CD14-positive monocyte (primary cell): ENCODE measurements around the gene MCF2. TPM values are rescaled to one million over a fixed set of nuclear protein-coding genes. Genes with fewer than 3 reads are reported as not detected.

ENCODE experiments used
- DNase-seq, 3 donors: peaks; one replicate each; pipeline ENCODE4 v3.0.0-alpha.2; 2011 to 2022
- H2AFZ ChIP-seq: 2 replicates; pipeline ENCODE4 v1.6.0; 2012; ENCODE audit warnings: mild to moderate bottlenecking, low read depth, low read length, inconsistent platforms; ENCODE audit not compliant: insufficient read depth, poor library complexity, severe bottlenecking
- H3K27ac ChIP-seq, 2 donors: 1 replicate in 1 of 2; 2 replicates in 1 of 2; pipeline ENCODE4 v1.5.1; 2012 to 2013; ENCODE audit warnings: low read length in 2 of 2, control low read depth in 1 of 2, inconsistent platforms in 1 of 2, low read depth in 1 of 2, mild to moderate bottlenecking in 1 of 2
- H3K27me3 ChIP-seq, 2 donors: one replicate each; pipeline versions ENCODE4 v1.6.0 to v1.6.1; 2011 to 2013; ENCODE audit warnings: low read length in 2 of 2; ENCODE audit not compliant: control insufficient read depth in 2 of 2, insufficient read depth in 2 of 2
- H3K36me3 ChIP-seq, 2 donors: replicated peaks in 1 of 2; 1 replicate in 1 of 2; 2 replicates in 1 of 2; pipeline versions ENCODE4 v1.5.1 to v1.6.1; 2012 to 2013; ENCODE audit warnings: low read length in 2 of 2, control low read depth in 1 of 2, inconsistent platforms in 1 of 2, mild to moderate bottlenecking in 1 of 2; ENCODE audit not compliant: insufficient read depth in 2 of 2, control insufficient read depth in 1 of 2
- H3K4me1 ChIP-seq, 2 donors: 1 replicate in 1 of 2; 2 replicates in 1 of 2; pipeline versions ENCODE4 v1.5.1 to v1.6.1; 2012 to 2013; ENCODE audit warnings: low read length in 2 of 2, control low read depth in 1 of 2, inconsistent platforms in 1 of 2, mild to moderate bottlenecking in 1 of 2, moderate library complexity in 1 of 2; ENCODE audit not compliant: insufficient read depth in 2 of 2, control insufficient read depth in 1 of 2
- H3K4me2 ChIP-seq: replicated peaks from 2 replicates; pipeline ENCODE3; 2012; ENCODE audit warnings: low read length, moderate library complexity, mild to moderate bottlenecking; ENCODE audit not compliant: poor library complexity, severe bottlenecking; ENCODE audit errors: extremely low read depth
- H3K4me3 ChIP-seq, 3 experiments: fragments of 200-600 bp in 1 of 3; sonication (generic) in 1 of 3; replicated peaks in 1 of 3; 1 replicate in 2 of 3; 2 replicates in 1 of 3; pipeline ENCODE4 v1.5.1; 2011 to 2013; ENCODE audit warnings: low read length in 3 of 3, mild to moderate bottlenecking in 3 of 3, control low read depth in 2 of 3, low read depth in 2 of 3, inconsistent platforms in 1 of 3, moderate library complexity in 1 of 3
- H3K79me2 ChIP-seq: 2 replicates; pipeline ENCODE4 v1.6.0; 2012; ENCODE audit warnings: mild to moderate bottlenecking, control low read depth, inconsistent platforms, low read length, moderate library complexity; ENCODE audit not compliant: insufficient read depth
- H3K9ac ChIP-seq: 2 replicates; pipeline ENCODE4 v1.6.0; 2017; ENCODE audit warnings: low read length, mild to moderate bottlenecking; ENCODE audit not compliant: insufficient read depth, poor library complexity, severe bottlenecking
- H3K9me3 ChIP-seq, 2 donors: replicated peaks in 1 of 2; 1 replicate in 1 of 2; 2 replicates in 1 of 2; pipeline versions ENCODE4 v1.5.1 to v1.6.1; 2012 to 2013; ENCODE audit warnings: low read length in 2 of 2, control low read depth in 1 of 2; ENCODE audit not compliant: control insufficient read depth in 1 of 2, insufficient read depth in 1 of 2
- H4K20me1 ChIP-seq: 2 replicates; pipeline ENCODE4 v1.6.0; 2012; ENCODE audit warnings: mild to moderate bottlenecking, low read length, control low read depth, moderate library complexity; ENCODE audit not compliant: insufficient read depth
- H3K27ac Mint-ChIP-seq, 7 donors: one replicate each; pipeline ENCODE4 v1.8.0; 2020; ENCODE audit warnings: mild to moderate bottlenecking in 7 of 7, mixed read lengths in 7 of 7, moderate library complexity in 6 of 7, inconsistent platforms in 2 of 7
- H3K27me3 Mint-ChIP-seq, 3 donors: one replicate each; pipeline ENCODE4 v1.8.0; 2021 to 2022; ENCODE audit warnings: low read depth in 3 of 3, mild to moderate bottlenecking in 3 of 3, mixed read lengths in 3 of 3, moderate library complexity in 3 of 3, inconsistent platforms in 1 of 3
- H3K36me3 Mint-ChIP-seq, 2 donors: one replicate each; pipeline ENCODE4 v1.8.0; 2020; ENCODE audit warnings: mixed read lengths in 2 of 2, inconsistent platforms in 1 of 2, mild to moderate bottlenecking in 1 of 2
- H3K4me1 Mint-ChIP-seq: one replicate; pipeline ENCODE4 v1.8.0; 2020; ENCODE audit warnings: mild to moderate bottlenecking, mixed read lengths
- H3K4me3 Mint-ChIP-seq, 2 donors: one replicate each; pipeline ENCODE4 v1.8.0; 2020; ENCODE audit warnings: mild to moderate bottlenecking in 2 of 2, mixed read lengths in 2 of 2, moderate library complexity in 1 of 2
- H3K9me3 Mint-ChIP-seq, 7 donors: one replicate each; pipeline ENCODE4 v1.8.0; 2020 to 2022; ENCODE audit warnings: mixed read lengths in 7 of 7, mild to moderate bottlenecking in 6 of 7, moderate library complexity in 6 of 7, inconsistent platforms in 2 of 7
- WGBS: methylation state at CpG from one replicate; pipeline ENCODE4 v1.1.5; 2013; ENCODE audit warnings: missing lambda C conversion rate; ENCODE audit not compliant: insufficient coverage; 5-methylcytosine and 5-hydroxymethylcytosine counted together
- intact Hi-C, 2 donors: fragments of 100-400 bp; cut with micrococcal nuclease; formaldehyde crosslinking; loops; one replicate each; pipeline versions ENCODE4 v1.15.0 to v1.15.1; 2023
- polyA plus RNA-seq, 3 donors: library from polyadenylated mRNA; depleted of rRNA in 1 of 3; unstranded in 2 of 3; stranded (reverse) in 1 of 3; fragments of 300-500 nt in 2 of 3; fragments of >200 nt in 1 of 3; fragmentation: Illumina TruSeq in 2 of 3; gene quantifications; 1 replicate in 2 of 3; 2 replicates in 1 of 3; pipeline ENCODE4 v1.2.3, GENCODE V29; 2012 to 2021
- TF ChIP-seq, protein P1 (sequence below): fragments of 200-600 bp; IDR thresholded peaks from one replicate; pipeline ENCODE4 v1.8.0; 2022; ENCODE audit warnings: antibody characterized with exemption, mild to moderate bottlenecking

The MCF2 gene
- polyA plus RNA-seq, 3 donors, result 0.40 TPM; not detected in 2

DNA sequence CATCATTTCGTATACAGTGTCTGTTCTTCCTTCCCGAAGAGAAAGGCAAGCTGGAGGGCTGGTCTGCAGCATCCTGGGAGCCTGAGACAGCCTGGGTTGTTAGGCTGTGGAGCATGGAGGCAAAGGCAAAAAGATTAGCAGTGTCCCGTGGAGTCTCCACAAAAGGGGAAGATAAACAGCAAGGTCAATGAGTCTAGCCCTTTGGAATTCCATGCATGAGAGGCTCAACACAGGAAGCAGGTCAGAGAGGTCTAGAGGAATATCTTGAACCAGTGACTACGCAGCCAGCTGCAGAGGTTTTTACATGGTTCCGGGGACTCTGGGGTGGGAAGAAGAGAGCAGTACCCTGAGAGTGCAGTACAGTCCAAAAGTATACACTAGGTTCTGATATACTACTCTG is 12.2 kb upstream of the MCF2 start:
- Mint-ChIP-seq H3K4me1 (peaks cover 4% of the 10 kb centered on the region), H3K27me3 (peaks cover 0 to 2% (median 0%) of the 10 kb centered on the region in 3 donors), H3K9me3 (peaks cover 0 to 2% (median 0%) of the 10 kb centered on the region in 7 donors), H3K36me3 (peaks cover 0 to 5% of the 10 kb centered on the region in 2 donors), H3K27ac (no peak overlapping the region), H3K4me3 (no peak overlapping the region)
- H2AFZ ChIP-seq, result no peak overlapping the region
- no peak overlapping the region for H3K9ac ChIP-seq
- no peak for DNase-seq
- intact Hi-C loops, result no loop called here
- no peaks in the 10 kb centered on the region for H3K36me3 ChIP-seq
- no peaks in the 10 kb centered on the region for H4K20me1 ChIP-seq
- no peak overlapping the region for H3K4me2 ChIP-seq
- H3K79me2 ChIP-seq, result no peaks in the 10 kb centered on the region
- no peak overlapping the region for H3K4me3 ChIP-seq
- no peaks in the 10 kb centered on the region for H3K9me3 ChIP-seq
- TF ChIP-seq, protein P1, sequence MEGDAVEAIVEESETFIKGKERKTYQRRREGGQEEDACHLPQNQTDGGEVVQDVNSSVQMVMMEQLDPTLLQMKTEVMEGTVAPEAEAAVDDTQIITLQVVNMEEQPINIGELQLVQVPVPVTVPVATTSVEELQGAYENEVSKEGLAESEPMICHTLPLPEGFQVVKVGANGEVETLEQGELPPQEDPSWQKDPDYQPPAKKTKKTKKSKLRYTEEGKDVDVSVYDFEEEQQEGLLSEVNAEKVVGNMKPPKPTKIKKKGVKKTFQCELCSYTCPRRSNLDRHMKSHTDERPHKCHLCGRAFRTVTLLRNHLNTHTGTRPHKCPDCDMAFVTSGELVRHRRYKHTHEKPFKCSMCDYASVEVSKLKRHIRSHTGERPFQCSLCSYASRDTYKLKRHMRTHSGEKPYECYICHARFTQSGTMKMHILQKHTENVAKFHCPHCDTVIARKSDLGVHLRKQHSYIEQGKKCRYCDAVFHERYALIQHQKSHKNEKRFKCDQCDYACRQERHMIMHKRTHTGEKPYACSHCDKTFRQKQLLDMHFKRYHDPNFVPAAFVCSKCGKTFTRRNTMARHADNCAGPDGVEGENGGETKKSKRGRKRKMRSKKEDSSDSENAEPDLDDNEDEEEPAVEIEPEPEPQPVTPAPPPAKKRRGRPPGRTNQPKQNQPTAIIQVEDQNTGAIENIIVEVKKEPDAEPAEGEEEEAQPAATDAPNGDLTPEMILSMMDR, result no peak
- WGBS, result no CpG with 5 or more reads among the region's 5 CpGs
- H3K27ac ChIP-seq, result no peak overlapping the region
- no peaks in the 10 kb centered on the region for H3K4me1 ChIP-seq
- H3K27me3 ChIP-seq, result no peaks in the 10 kb centered on the region

GRCh38 chrX:139702658-139703057 is 5.3 kb downstream of the MCF2 start:
- H4K20me1 ChIP-seq, result no peaks in the 10 kb centered on the region
- no peak overlapping the region for H3K4me3 ChIP-seq
- H3K4me2 ChIP-seq, result no peak overlapping the region
- no peaks in the 10 kb centered on the region for H3K36me3 Mint-ChIP-seq
- WGBS, result 100% methylated on average over 1 of the region's 3 CpGs
- H3K27me3 Mint-ChIP-seq, result no peaks in the 10 kb centered on the region
- no peaks in the 10 kb centered on the region for H3K4me1 Mint-ChIP-seq
- H3K27me3 ChIP-seq, result no peaks in the 10 kb centered on the region
- no peaks in the 10 kb centered on the region for H3K9me3 ChIP-seq
- no peak overlapping the region for H3K4me3 Mint-ChIP-seq
- H3K27ac Mint-ChIP-seq, result no peak overlapping the region
- H2AFZ ChIP-seq, result no peak overlapping the region
- no peak overlapping the region for H3K27ac ChIP-seq
- TF ChIP-seq, protein P1, result no peak
- H3K9me3 Mint-ChIP-seq, result peaks cover 0 to 3% (median 2%) of the 10 kb centered on the region in 7 donors
- no peaks in the 10 kb centered on the region for H3K79me2 ChIP-seq
- intact Hi-C loops, result no loop called here
- H3K4me1 ChIP-seq, result no peaks in the 10 kb centered on the region
- no peak overlapping the region for H3K9ac ChIP-seq
- no peak for DNase-seq
- no peaks in the 10 kb centered on the region for H3K36me3 ChIP-seq
